Measurements from ENCODE around the gene CDH4. TPM values are rescaled to one million over a fixed set of nuclear protein-coding genes. Genes with fewer than 3 reads are reported as not detected.
"Not testable (repeated sequence)": the region's sequence is repeated elsewhere in the genome, so short reads cannot be mapped to it uniquely, and the experiment has no call there.

Gene CDH4
- total RNA-seq, 1 donor from 2014 or later, result 8.9 TPM

DNA sequence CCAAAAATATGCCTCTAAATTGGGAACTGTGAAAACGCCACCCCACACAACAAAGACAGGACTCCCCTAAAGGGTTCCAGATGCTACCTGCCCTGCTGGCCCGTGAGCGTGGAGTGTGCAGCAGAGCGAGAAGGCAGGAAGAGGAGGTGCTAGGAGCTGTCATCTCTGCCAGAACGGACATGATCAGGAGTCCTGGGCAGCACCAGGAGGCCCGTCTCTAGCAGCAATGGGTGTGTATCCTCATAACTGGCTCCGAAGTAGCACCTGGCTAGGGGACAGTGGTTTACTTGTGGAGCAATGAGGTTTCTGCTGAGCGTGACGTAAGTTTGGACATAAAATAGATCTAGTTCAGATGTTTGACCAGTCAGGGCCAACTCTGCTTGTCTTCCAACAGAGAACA lies 226.0 kb downstream of the CDH4 start:
- no peaks in the 10 kb centered on the region for H3K27me3 Mint-ChIP-seq (ENCODE audit: low read depth)
- peaks cover 6% of the 10 kb centered on the region for H3K9me3 Mint-ChIP-seq
- no peak overlapping the region for H3K27ac Mint-ChIP-seq (ENCODE audit: unreplicated experiment)
- peaks cover 31% of the 10 kb centered on the region for H3K4me1 Mint-ChIP-seq
- DNase-seq (ENCODE audit: low read depth, low spot score), result no peak
- H3K4me3 Mint-ChIP-seq, result no peak overlapping the region
- TF ChIP-seq, protein P1, sequence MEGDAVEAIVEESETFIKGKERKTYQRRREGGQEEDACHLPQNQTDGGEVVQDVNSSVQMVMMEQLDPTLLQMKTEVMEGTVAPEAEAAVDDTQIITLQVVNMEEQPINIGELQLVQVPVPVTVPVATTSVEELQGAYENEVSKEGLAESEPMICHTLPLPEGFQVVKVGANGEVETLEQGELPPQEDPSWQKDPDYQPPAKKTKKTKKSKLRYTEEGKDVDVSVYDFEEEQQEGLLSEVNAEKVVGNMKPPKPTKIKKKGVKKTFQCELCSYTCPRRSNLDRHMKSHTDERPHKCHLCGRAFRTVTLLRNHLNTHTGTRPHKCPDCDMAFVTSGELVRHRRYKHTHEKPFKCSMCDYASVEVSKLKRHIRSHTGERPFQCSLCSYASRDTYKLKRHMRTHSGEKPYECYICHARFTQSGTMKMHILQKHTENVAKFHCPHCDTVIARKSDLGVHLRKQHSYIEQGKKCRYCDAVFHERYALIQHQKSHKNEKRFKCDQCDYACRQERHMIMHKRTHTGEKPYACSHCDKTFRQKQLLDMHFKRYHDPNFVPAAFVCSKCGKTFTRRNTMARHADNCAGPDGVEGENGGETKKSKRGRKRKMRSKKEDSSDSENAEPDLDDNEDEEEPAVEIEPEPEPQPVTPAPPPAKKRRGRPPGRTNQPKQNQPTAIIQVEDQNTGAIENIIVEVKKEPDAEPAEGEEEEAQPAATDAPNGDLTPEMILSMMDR (conservative IDR thresholded peaks at IDR 0.05), result no peak
- H3K36me3 Mint-ChIP-seq (ENCODE audit: low read depth), result peaks cover 6% of the 10 kb centered on the region

DNA sequence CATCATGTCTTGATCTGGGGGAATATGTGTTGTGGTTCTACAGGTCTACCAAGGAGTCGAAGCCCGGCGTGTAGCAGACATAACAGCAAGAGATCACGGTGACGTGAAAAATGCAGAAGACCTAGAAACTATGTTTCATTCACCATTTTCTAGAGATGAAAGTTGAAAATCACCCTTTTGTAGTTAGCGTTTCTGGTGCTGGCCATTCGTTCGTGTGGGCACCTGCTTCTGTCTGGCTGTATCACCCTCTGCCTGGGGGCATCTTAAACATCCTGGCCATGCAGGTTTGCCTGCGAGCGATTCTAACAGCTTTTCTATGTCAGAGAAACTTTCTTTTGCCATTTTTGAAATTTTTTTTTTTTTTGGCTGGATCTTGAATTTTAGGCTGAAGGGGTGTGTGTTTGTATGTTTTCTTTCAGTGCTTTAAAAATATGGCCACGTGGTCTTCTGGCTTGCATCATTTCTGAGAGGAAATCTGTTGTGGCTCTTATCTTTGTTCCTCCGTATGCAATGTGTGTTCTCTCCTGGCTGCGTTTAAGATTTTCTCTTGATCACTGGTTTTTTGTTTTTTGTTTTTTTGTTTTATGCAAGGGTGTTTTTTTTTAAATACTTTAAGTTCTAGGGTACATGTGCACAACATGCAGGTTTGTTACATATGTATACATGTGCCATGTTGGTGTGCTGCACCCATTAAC lies 226.7 kb downstream of the CDH4 start:
- H3K9me3 Mint-ChIP-seq, result peaks cover 6% of the 10 kb centered on the region
- H3K4me3 Mint-ChIP-seq, result no peak overlapping the region
- DNase-seq (ENCODE audit: low read depth, low spot score), result no peak
- peaks cover 27% of the 10 kb centered on the region for H3K4me1 Mint-ChIP-seq
- H3K27ac Mint-ChIP-seq (ENCODE audit: unreplicated experiment), result no peak overlapping the region
- TF ChIP-seq, protein P1 (conservative IDR thresholded peaks at IDR 0.05), result no peak
- peaks cover 6% of the 10 kb centered on the region for H3K36me3 Mint-ChIP-seq (ENCODE audit: low read depth)
- H3K27me3 Mint-ChIP-seq (ENCODE audit: low read depth), result no peaks in the 10 kb centered on the region

DNA sequence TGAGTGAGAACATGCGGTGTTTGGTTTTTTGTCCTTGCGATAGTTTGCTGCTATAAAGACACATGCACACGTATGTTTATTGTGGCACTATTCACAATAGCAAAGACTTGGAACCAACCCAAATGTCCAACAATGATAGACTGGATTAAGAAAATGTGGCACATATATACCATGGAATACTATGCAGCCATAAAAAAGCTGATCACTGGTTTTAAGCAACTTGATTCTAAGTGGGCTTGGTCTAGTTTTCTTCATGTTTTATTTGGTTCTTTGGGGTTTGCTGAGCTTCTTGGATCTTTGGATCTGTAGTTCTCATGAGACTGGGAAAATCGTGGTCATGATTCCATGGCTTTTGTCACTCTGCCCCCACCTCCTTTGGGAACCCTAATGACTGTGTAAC lies 227.4 kb downstream of the CDH4 start:
- not testable (repeated sequence) for DNase-seq (ENCODE audit: low read depth, low spot score); H3K27me3 Mint-ChIP-seq (ENCODE audit: low read depth); H3K9me3 Mint-ChIP-seq; H3K36me3 Mint-ChIP-seq (ENCODE audit: low read depth); H3K27ac Mint-ChIP-seq (ENCODE audit: unreplicated experiment); H3K4me3 Mint-ChIP-seq
- H3K4me1 Mint-ChIP-seq, result peaks cover 26% of the 10 kb centered on the region

DNA sequence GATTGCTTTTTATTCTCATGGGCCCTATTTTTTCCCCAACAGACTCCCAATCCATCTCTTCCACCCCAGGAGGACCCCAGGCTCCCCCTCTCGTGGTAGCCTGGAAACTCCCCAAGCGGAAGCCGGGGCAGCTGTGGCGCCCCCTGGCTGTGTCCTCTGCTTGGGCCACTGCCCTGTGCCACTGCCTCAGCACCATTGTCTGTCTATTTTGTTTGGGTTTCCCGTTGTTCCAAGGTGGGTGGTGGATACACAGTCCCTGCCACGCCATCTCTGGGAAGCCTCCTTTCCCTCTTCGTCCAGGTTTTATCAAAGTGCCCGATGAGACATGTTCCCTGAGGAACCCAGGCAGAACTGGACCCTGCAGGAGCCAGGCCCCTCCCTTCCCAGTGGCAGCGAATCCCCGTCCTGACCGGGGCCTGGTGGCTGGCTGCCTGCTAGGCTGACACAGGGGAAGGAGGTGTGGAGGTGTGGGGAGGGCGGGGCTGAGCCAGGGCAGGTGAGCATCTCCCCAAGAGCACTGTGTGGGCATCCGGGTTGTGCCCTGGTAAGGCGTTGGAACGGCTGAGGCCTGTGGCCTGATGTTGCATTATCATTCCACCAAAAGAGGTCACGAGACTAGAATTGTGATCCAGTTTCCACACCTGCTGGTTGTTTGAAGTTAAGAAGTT lies 228.2 kb downstream of the CDH4 start:
- peaks cover 26% of the 10 kb centered on the region for H3K4me1 Mint-ChIP-seq
- DNase-seq (ENCODE audit: low read depth, low spot score), result no peak
- no peak overlapping the region for H3K27ac Mint-ChIP-seq (ENCODE audit: unreplicated experiment)
- H3K27me3 Mint-ChIP-seq (ENCODE audit: low read depth), result no peaks in the 10 kb centered on the region
- peaks cover 6% of the 10 kb centered on the region for H3K9me3 Mint-ChIP-seq
- peaks cover 6% of the 10 kb centered on the region for H3K36me3 Mint-ChIP-seq (ENCODE audit: low read depth)
- TF ChIP-seq, protein P1 (conservative IDR thresholded peaks at IDR 0.05), result no peak
- no peak overlapping the region for H3K4me3 Mint-ChIP-seq

DNA sequence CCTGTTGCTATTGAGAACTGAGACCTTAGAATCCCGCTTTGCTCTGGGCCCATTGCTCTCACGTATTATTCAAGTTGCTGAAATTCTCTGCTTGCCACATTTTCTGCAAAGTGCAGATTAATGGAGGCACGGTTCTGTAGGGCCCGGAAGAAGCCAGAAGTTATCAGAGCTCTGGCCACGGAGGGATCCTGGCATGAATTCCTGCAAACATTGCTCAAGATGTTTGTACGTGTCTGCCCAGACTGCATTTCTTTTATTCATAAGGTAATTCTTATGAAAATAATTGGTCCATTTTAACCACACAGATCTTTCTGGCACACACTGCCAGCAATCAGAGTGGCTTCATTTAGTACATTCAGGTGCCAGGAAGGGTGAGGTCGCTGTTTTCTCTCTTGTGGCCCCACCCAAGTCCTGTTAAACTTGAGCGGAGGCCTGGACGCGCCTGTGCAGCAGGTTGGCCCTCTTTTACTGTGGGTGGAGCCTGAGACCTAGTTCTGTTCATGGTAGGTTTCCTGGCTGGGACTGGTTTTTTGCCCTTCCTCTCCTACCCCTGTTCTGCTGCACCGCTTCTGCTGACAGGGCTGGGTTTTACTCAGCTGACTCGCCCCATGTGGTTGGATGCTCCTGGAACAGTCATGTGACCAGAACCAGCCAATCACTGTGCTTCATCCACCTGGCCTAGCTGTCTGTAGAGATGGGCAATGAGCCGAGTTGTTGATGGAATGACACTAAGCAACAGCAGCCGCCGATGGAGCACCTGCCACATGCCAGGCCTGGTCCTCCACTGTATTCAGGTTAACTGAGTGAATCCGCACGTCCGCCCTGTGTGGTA lies 230.2 kb downstream of the CDH4 start:
- Mint-ChIP-seq H3K9me3 (peaks cover 6% of the 10 kb centered on the region), H3K27ac (ENCODE audit: unreplicated experiment) (no peak overlapping the region), H3K4me3 (no peak overlapping the region), H3K27me3 (ENCODE audit: low read depth) (no peaks in the 10 kb centered on the region), H3K4me1 (peaks cover 16% of the 10 kb centered on the region), H3K36me3 (ENCODE audit: low read depth) (peaks cover 6% of the 10 kb centered on the region)
- no peak for DNase-seq (ENCODE audit: low read depth, low spot score)
- TF ChIP-seq, protein P1 (conservative IDR thresholded peaks at IDR 0.05), result no peak

Data from neural crest cell (in vitro differentiated cells).